Measurements from ENCODE around the gene ACTR1B.

DNA sequence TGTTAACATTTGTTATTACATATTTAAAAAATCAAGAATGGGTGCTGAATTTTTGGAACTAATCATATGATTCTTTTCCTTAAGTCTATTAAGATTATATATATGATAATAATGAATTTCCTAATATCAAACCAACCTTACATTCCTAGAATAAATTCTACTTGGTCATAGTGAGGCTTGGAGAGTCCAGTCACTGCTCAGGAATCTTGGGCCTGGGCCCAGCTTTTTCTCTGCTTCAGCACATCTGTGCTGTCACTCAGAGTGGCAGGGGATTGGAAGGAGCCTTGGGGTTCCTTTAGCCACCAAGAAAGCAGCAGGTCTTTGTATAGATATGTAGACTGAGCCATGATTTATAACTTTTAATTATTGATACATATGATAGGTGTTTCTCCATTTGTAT, 29.6 kb upstream of the ACTR1B start:
- no peak for TF ChIP-seq CTCF (IDR thresholded peaks at IDR 0.05; ENCODE audit: low read length)
- no peak for TF ChIP-seq EZH2 (IDR thresholded peaks at IDR 0.05; ENCODE audit: borderline replicate concordance, low read length)
